Nephron progenitor cell (in vitro differentiated cells): ENCODE data around the gene H6PD.
A peak's percentile ranks its signal among the peaks of the same experiment; 100 is the strongest.

Experiments used
- DNase-seq: peaks from one replicate; pipeline ENCODE4 v3.0.0; 2021
- H3K27ac Mint-ChIP-seq: 2 replicates; pipeline ENCODE4 v1.8.0; 2021; ENCODE audit warnings: mild to moderate bottlenecking, moderate library complexity, mixed read lengths
- H3K27me3 Mint-ChIP-seq: 2 replicates; pipeline ENCODE4 v1.8.0; 2021; ENCODE audit warnings: mild to moderate bottlenecking, low read depth, mixed read lengths; ENCODE audit not compliant: poor library complexity
- H3K36me3 Mint-ChIP-seq: 2 replicates; pipeline ENCODE4 v1.8.0; 2021; ENCODE audit warnings: low read depth, mixed read lengths
- H3K4me1 Mint-ChIP-seq: 2 replicates; pipeline ENCODE4 v1.8.0; 2021; ENCODE audit warnings: mixed read lengths
- H3K4me3 Mint-ChIP-seq: 2 replicates; pipeline ENCODE4 v1.8.0; 2021; ENCODE audit warnings: mild to moderate bottlenecking, moderate library complexity, mixed read lengths
- H3K9me3 Mint-ChIP-seq: 2 replicates; pipeline ENCODE4 v1.8.0; 2021; ENCODE audit warnings: mild to moderate bottlenecking, moderate library complexity, mixed read lengths
- TF ChIP-seq, protein P1 (sequence below): fragments of 200-600 bp; sonication (generic); IDR thresholded peaks from 2 replicates; pipeline ENCODE4 v1.5.0; 2021; ENCODE audit warnings: antibody characterized with exemption

H6PD gene

DNA sequence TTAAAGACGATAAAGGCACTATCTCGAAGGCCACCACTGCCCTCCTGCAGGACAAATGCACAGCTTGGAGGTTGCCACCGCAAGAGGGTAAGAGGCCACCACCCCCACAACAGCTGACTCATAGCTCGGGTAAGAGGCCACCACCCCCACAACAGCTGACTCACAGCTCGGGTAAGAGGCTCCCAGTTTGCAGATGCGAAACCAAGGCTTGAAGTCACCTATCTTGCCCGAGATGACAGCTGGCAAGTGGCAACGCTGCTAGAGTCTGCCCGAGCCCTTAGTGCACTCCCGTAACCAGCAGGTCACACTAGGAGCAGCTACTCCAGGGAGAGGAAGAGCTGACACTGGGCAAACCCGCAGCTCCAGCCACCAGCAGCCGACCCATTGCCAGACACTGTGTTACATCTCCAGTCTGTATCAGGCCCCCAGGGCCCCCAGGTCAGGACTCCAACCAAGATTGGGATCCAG lies 41.0 kb downstream of the H6PD start:
- Mint-ChIP-seq H3K4me3 (no peak overlapping the region), H3K36me3 (no peaks in the 10 kb centered on the region), H3K9me3 (no peaks in the 10 kb centered on the region), H3K27ac (no peak overlapping the region), H3K27me3 (peaks cover 6% of the 10 kb centered on the region), H3K4me1 (peaks cover 61% of the 10 kb centered on the region)
- DNase-seq = no peak
- TF ChIP-seq, protein P1, sequence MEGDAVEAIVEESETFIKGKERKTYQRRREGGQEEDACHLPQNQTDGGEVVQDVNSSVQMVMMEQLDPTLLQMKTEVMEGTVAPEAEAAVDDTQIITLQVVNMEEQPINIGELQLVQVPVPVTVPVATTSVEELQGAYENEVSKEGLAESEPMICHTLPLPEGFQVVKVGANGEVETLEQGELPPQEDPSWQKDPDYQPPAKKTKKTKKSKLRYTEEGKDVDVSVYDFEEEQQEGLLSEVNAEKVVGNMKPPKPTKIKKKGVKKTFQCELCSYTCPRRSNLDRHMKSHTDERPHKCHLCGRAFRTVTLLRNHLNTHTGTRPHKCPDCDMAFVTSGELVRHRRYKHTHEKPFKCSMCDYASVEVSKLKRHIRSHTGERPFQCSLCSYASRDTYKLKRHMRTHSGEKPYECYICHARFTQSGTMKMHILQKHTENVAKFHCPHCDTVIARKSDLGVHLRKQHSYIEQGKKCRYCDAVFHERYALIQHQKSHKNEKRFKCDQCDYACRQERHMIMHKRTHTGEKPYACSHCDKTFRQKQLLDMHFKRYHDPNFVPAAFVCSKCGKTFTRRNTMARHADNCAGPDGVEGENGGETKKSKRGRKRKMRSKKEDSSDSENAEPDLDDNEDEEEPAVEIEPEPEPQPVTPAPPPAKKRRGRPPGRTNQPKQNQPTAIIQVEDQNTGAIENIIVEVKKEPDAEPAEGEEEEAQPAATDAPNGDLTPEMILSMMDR = no peak

DNA sequence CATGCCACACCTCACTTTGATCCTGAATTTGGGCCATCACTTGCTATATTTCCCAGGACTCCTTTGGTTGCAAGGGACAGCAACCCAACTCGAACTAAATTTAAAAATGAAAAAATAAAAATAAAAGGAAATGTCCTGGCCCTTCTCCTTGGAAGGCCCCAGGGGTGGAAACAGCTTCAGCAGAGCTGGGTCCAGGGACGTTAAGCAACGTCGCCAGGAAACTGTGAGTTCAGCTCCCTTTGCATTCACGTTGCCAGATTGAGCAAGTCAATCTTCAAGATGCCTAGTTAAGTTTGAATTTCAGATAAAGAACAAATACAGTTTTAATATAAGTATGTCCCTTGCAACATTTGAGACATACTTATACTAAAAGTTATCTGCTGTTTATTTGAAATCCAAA lies 43.5 kb downstream of the H6PD start:
- no peak for DNase-seq
- H3K27me3 Mint-ChIP-seq = peaks cover 6% of the 10 kb centered on the region
- H3K4me3 Mint-ChIP-seq = no peak overlapping the region
- TF ChIP-seq, protein P1 = no peak
- H3K36me3 Mint-ChIP-seq = no peaks in the 10 kb centered on the region
- H3K9me3 Mint-ChIP-seq = no peaks in the 10 kb centered on the region
- peaks cover 60% of the 10 kb centered on the region for H3K4me1 Mint-ChIP-seq
- H3K27ac Mint-ChIP-seq = no peak overlapping the region

DNA sequence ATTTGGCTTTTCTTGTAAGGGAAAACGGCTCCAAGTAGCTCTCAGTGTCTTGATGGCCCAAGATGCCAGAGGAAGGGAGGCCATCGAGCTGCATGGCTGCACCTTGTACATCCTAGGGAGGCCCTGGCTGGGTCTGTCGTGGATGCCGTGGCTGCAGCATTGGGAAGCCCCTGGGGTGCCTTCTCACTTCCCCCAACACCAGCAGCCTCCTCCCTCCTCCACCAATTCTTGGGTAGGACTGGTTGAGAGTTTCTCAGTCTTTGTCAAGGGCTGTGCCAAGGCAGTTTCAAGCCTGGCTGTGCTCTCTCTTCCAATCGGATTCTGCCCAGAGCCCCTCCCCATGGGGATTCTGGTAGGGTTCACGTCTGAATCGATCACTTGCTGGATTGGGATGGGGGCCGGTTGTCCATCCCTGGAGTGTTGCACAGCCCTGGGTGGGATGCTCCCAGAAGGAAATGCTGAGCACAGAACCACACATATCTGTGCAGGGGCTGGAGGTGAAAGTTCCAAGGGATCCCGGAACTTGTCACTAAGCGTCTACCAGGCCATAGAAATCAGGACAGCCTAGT lies 44.1 kb downstream of the H6PD start:
- Mint-ChIP-seq H3K4me3 (peak overlapping the region; percentile 76), H3K4me1 (peaks cover 59% of the 10 kb centered on the region), H3K9me3 (peaks cover 1% of the 10 kb centered on the region), H3K36me3 (no peaks in the 10 kb centered on the region), H3K27me3 (peaks cover 6% of the 10 kb centered on the region), H3K27ac (peak overlapping the region; percentile 30)
- no peak for DNase-seq
- TF ChIP-seq, protein P1 = no peak

DNA sequence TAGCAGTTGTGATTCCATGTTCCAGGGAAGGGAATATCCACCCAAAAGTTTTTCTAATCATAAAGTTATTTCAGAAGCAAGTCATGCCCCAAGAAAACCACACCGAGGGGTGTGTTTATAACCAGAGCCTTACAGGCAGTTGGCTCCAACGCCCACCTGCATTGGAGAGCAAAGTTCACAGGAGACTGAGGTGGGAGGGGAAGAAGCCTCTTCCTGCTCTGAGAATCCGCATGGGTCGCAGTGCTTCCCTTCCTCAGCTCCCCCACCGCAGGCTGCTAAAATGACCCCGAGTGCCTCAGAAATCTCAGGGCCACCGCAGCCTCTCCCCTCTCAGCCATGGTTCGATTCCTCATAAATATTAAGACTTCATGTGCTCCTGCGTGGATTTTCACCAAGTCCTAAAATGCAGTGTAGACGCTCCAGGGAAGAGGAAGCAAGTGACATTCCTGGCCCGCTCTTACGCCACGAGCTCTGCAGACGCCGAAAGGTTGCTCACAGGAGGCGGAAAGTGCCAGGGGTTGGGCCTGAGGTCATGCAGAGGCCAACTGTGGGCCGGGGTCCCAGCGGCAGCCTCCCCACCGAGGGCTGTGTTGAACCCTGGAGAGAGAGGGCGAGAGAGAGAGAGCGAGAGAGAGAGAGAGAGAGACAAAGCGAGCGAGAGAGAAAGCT lies 44.7 kb downstream of the H6PD start:
- peak overlapping the region; percentile 30 for H3K27ac Mint-ChIP-seq
- no peak for DNase-seq

DNA sequence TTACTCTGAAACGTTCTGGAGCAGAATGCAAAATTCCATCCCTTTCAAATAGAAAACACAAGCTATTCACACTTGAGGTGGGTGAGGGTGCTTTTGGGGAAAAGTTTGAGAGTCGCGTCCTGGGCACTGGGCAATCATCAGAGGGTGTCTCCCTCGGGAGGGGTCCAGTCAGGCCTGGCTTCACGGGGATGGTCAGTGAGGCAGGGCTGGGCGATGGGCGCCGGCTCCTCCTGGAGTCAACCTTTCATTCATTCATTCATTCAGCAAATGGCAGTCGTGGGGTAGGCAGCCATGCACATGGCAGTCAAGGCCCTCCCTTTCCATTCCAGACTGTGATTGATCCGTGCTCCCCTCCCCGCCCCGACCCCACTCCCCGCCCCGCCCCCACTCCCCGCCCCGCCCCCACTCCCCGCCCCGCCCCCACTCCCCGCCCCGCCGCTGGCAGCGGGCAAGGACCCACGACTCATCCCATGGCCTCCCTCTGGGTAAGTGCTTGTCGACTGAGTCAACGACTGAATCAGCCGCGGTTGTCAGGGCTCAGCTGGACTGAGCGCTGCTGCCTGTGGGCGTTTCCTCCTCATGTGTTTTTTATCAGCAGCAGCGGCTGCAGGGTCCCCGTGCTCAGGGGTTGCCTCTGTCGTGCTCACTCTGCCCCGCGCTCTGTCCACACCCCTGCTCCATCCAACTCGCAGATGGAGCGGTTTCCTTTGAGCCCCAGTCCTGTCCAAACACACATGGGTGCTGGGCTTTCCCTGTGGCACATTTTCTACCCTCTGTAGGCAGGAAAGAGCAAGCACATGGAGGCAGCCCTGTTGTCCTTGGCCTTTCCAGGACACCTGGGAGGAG lies 45.7 kb downstream of the H6PD start:
- TF ChIP-seq, protein P1 = no peak
- H3K9me3 Mint-ChIP-seq = peaks cover 17% of the 10 kb centered on the region
- no peak overlapping the region for H3K4me3 Mint-ChIP-seq
- DNase-seq = no peak
- peaks cover 11% of the 10 kb centered on the region for H3K36me3 Mint-ChIP-seq
- H3K4me1 Mint-ChIP-seq = peaks cover 62% of the 10 kb centered on the region
- no peak overlapping the region for H3K27ac Mint-ChIP-seq
- peaks cover 2% of the 10 kb centered on the region for H3K27me3 Mint-ChIP-seq

More for the DNA sequence above, 44.7 kb downstream of the H6PD start:
- Mint-ChIP-seq H3K4me1 (peaks cover 64% of the 10 kb centered on the region), H3K36me3 (peaks cover 3% of the 10 kb centered on the region), H3K9me3 (peaks cover 8% of the 10 kb centered on the region), H3K4me3 (peak overlapping the region; percentile 76), H3K27me3 (peaks cover 6% of the 10 kb centered on the region)
- TF ChIP-seq, protein P1 = no peak
